ENCODE results near the gene TEKT4.
"Not testable (repeated sequence)": the region's sequence is repeated elsewhere in the genome, so short reads cannot be mapped to it uniquely, and the experiment has no call there.

Gene TEKT4

DNA sequence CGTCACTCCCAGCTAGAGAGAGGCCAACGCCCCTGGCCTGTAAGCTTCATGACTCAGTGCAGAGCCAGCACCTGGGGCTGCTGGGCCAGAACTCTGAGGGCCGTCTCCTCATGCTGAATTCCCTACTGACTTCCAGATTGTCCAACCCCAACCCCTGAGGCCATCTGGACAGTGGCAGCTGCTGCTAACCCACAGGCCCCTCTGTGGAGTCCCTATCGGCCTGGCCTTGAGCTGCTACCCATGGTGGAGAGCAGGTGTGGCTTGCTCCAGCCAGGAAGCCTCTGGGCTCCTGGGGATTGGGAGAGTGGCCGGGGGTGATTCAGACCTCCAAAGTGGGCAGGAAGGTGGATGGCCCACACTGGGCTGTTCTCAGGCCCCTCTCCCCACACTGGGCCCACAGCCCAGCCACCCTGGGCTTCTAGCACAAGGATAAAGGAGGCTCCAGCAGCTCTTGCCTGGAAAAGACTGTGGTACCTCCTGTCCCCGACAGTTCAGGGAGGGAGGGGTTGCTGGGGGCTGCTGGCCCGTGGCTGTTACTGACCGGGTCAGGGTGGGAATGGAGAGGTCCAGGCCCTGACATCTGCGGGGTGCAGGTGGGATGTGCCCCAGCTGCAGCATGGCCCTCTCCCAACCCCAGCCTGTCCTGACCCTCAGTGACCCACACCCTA lies 8.2 kb downstream of the TEKT4 start:
- H3K9me3 ChIP-seq (ENCODE audit: low read length) = no peaks in the 10 kb centered on the region
- H3K4me1 ChIP-seq (ENCODE audit: insufficient read depth, low read length) = no peaks in the 10 kb centered on the region
- H3K27me3 ChIP-seq (ENCODE audit: control insufficient read depth in 1 of 2, insufficient read depth in 2 of 2, low read length in 2 of 2) = peaks cover 0 to under 1% of the 10 kb centered on the region in 2 donors
- no peak overlapping the region for H3K9ac ChIP-seq (ENCODE audit: low read length)
- H3K27ac ChIP-seq (ENCODE audit: low read depth, low read length) = no peak overlapping the region
- no peak overlapping the region for H3K4me3 ChIP-seq (ENCODE audit: low read depth in 1 of 2, low read length in 2 of 2)
- H3K36me3 ChIP-seq (ENCODE audit: insufficient read depth, low read length) = no peaks in the 10 kb centered on the region

DNA sequence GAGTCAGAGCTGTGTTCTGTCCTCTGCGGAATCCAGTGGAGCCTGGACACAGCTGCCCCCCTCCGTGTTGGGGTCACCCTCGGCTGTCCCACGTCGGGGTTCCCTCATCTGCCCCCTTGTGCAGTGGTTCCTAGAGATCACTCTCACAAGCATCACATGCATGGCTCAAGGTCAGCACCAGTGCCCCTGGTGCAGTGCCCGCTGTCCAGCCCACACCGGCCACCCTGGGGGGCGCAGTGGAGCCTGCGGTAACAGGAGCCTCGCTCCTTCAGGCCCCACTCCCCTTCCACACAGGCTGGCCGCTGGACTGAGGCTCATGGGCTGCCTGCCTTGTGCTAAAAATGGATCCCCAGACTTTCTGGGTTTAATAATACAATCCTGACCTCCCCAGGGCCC lies 8.8 kb downstream of the TEKT4 start:
- Histone ChIP-seq H3K27ac (ENCODE audit: low read depth, low read length) (no peak overlapping the region), H3K9me3 (ENCODE audit: low read length) (no peaks in the 10 kb centered on the region), H3K27me3 (ENCODE audit: control insufficient read depth in 1 of 2, insufficient read depth in 2 of 2, low read length in 2 of 2) (no peaks in the 10 kb centered on the region), H3K4me3 (ENCODE audit: low read depth in 1 of 2, low read length in 2 of 2) (no peak overlapping the region), H3K4me1 (ENCODE audit: insufficient read depth, low read length) (no peaks in the 10 kb centered on the region), H3K9ac (ENCODE audit: low read length) (no peak overlapping the region), H3K36me3 (ENCODE audit: insufficient read depth, low read length) (no peaks in the 10 kb centered on the region)

DNA sequence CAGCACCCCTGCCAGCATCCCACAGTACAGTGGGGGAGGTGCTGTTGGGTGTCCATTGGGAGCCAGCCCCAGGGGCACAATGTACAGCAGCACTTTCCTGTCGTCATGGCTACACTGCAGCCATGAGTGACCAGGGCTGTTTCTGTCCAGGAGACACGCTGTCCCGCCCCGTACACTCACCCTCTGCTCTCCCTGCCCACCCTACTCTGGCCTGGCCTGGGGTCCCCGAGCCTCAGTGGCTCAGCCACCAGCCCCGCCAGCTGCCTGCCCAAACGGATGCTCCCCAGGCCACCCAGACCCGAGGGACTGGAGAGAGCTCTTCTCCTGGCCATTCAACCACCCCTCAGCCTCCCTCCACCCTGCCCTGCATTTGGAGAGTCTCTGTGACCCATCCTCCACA lies 9.3 kb downstream of the TEKT4 start:
- no peak overlapping the region for H3K27ac ChIP-seq (ENCODE audit: low read depth, low read length)
- no peaks in the 10 kb centered on the region for H3K36me3 ChIP-seq (ENCODE audit: insufficient read depth, low read length)
- no peaks in the 10 kb centered on the region for H3K4me1 ChIP-seq (ENCODE audit: insufficient read depth, low read length)
- H3K9ac ChIP-seq (ENCODE audit: low read length) = no peak overlapping the region
- no peaks in the 10 kb centered on the region for H3K27me3 ChIP-seq (ENCODE audit: control insufficient read depth in 1 of 2, insufficient read depth in 2 of 2, low read length in 2 of 2)
- no peak overlapping the region for H3K4me3 ChIP-seq (ENCODE audit: low read depth in 1 of 2, low read length in 2 of 2)
- H3K9me3 ChIP-seq (ENCODE audit: low read length) = no peaks in the 10 kb centered on the region

DNA sequence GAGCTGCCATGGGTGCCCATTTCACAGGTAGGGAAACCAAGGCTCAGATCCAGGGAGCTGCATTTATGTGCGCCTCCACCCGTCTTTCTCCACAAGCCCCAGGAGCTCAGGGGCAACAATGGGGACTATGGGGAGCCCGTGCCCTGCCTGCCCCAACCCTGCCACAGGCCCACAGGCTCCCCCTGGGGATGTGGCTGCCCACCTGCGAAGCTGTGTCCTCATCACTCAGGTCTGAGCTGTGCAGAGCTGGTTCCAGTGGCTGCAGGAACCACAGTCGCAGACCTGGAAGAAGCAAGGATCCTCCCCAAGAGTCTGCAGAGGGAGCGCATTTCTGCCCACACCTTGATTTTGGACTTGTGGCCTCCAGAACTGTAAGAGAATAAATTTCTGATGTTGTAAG lies 9.8 kb downstream of the TEKT4 start:
- H3K9me3 ChIP-seq (ENCODE audit: low read length) = no peaks in the 10 kb centered on the region
- H3K36me3 ChIP-seq (ENCODE audit: insufficient read depth, low read length) = no peaks in the 10 kb centered on the region
- H3K27me3 ChIP-seq (ENCODE audit: control insufficient read depth in 1 of 2, insufficient read depth in 2 of 2, low read length in 2 of 2) = no peaks in the 10 kb centered on the region
- no peaks in the 10 kb centered on the region for H3K4me1 ChIP-seq (ENCODE audit: insufficient read depth, low read length)
- H3K4me3 ChIP-seq (ENCODE audit: low read depth in 1 of 2, low read length in 2 of 2) = no peak overlapping the region
- no peak overlapping the region for H3K27ac ChIP-seq (ENCODE audit: low read depth, low read length)
- H3K9ac ChIP-seq (ENCODE audit: low read length) = no peak overlapping the region

DNA sequence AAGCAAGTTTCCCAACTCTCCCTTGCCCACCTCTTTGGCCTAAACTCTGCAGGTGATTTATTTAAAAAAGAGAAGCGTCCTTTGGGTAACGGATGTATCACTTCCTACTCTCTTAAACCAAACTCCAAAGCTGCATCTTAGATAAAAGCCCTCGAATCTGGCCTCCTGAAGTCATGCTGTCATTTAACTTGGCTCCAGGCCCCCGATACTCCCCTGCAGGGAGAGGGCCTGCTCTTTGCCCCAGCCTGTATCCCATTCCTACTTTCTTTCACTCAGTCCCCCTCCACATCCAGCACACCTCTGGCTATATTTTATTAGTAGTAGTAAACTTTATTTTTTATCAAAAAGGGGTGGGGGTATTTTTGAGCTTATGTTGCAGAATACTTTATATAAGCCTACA lies 19.0 kb downstream of the TEKT4 start:
- no peak overlapping the region for H3K27ac ChIP-seq (ENCODE audit: low read depth, low read length)
- no peaks in the 10 kb centered on the region for H3K27me3 ChIP-seq (ENCODE audit: control insufficient read depth in 1 of 2, insufficient read depth in 2 of 2, low read length in 2 of 2)
- H3K36me3 ChIP-seq (ENCODE audit: insufficient read depth, low read length) = no peaks in the 10 kb centered on the region
- H3K4me1 ChIP-seq (ENCODE audit: insufficient read depth, low read length) = no peaks in the 10 kb centered on the region
- H3K4me3 ChIP-seq (ENCODE audit: low read depth in 1 of 2, low read length in 2 of 2) = no peak overlapping the region
- H3K9ac ChIP-seq (ENCODE audit: low read length) = no peak overlapping the region
- H3K9me3 ChIP-seq (ENCODE audit: low read length) = no peaks in the 10 kb centered on the region

- H3K9me3 ChIP-seq (ENCODE audit: low read length); H3K27ac ChIP-seq (ENCODE audit: low read depth, low read length); H3K36me3 ChIP-seq (ENCODE audit: insufficient read depth, low read length); H3K9ac ChIP-seq (ENCODE audit: low read length); H3K27me3 ChIP-seq (ENCODE audit: control insufficient read depth in 1 of 2, insufficient read depth in 2 of 2, low read length in 2 of 2); H3K4me1 ChIP-seq (ENCODE audit: insufficient read depth, low read length); H3K4me3 ChIP-seq (ENCODE audit: low read depth in 1 of 2, low read length in 2 of 2): not testable (repeated sequence)
Observed at GRCh38 chr2:94895273-94895672, 24.0 kb downstream of the TEKT4 start.

- not testable (repeated sequence) for H3K27ac ChIP-seq (ENCODE audit: low read depth, low read length); H3K27me3 ChIP-seq (ENCODE audit: control insufficient read depth in 1 of 2, insufficient read depth in 2 of 2, low read length in 2 of 2); H3K36me3 ChIP-seq (ENCODE audit: insufficient read depth, low read length); H3K9ac ChIP-seq (ENCODE audit: low read length); H3K4me3 ChIP-seq (ENCODE audit: low read depth in 1 of 2, low read length in 2 of 2); H3K4me1 ChIP-seq (ENCODE audit: insufficient read depth, low read length); H3K9me3 ChIP-seq (ENCODE audit: low read length)
Observed at GRCh38 chr2:94906976-94907375, 35.7 kb downstream of the TEKT4 start.

DNA sequence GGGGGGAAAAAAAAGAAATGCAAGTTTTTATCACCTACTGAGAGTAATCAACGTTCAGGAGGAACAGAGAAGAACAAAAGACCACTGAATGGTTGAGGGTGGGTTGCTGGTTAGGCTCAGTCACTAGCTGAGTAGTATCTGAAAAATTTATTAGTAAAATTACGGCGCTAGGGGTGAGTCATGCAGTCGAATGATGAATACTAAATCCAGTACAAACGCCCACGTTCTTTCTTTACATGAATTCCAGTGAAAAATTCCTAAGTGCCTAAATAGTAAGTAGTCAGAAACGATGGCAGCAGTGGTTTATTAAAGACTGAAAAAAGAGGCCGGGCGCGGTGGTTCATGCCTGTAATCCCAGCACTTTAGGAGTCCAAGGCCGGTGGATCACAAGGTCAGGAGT lies 52.0 kb downstream of the TEKT4 start:
- H3K27me3 ChIP-seq (ENCODE audit: control insufficient read depth in 1 of 2, insufficient read depth in 2 of 2, low read length in 2 of 2) = no peaks in the 10 kb centered on the region
- no peak overlapping the region for H3K27ac ChIP-seq (ENCODE audit: low read depth, low read length)
- no peaks in the 10 kb centered on the region for H3K4me1 ChIP-seq (ENCODE audit: insufficient read depth, low read length)
- H3K9me3 ChIP-seq (ENCODE audit: low read length) = no peaks in the 10 kb centered on the region
- H3K36me3 ChIP-seq (ENCODE audit: insufficient read depth, low read length) = no peaks in the 10 kb centered on the region
- no peak overlapping the region for H3K9ac ChIP-seq (ENCODE audit: low read length)
- no peak overlapping the region for H3K4me3 ChIP-seq (ENCODE audit: low read depth in 1 of 2, low read length in 2 of 2)

GRCh38 chr2:94924999-94925398 lies 53.8 kb downstream of the TEKT4 start:
- not testable (repeated sequence) for H3K27ac ChIP-seq (ENCODE audit: low read depth, low read length); H3K4me1 ChIP-seq (ENCODE audit: insufficient read depth, low read length); H3K36me3 ChIP-seq (ENCODE audit: insufficient read depth, low read length); H3K9ac ChIP-seq (ENCODE audit: low read length); H3K4me3 ChIP-seq (ENCODE audit: low read depth in 1 of 2, low read length in 2 of 2); H3K9me3 ChIP-seq (ENCODE audit: low read length); H3K27me3 ChIP-seq (ENCODE audit: control insufficient read depth in 1 of 2, insufficient read depth in 2 of 2, low read length in 2 of 2)

Data from muscle layer of colon (tissue), 2 donors.